GM23338 (cell line): ENCODE data around the gene BAG5. TPM values are rescaled to one million over a fixed set of nuclear protein-coding genes. Genes with fewer than 3 reads are reported as not detected.

Experiments
- ATAC-seq: fragments of 200-7000 bp; cut with Tn5 transposase; 3 replicates; pipeline ENCODE4 v1.9.1; 2020
- DNase-seq: peaks from one replicate; pipeline ENCODE4 v3.0.0-alpha.2; 2015; ENCODE audit warnings: low spot score
- H2AFZ ChIP-seq: fragments of 200-600 bp; sonication (generic); 2 replicates; pipeline ENCODE4 v1.8.0; 2016; ENCODE audit warnings: antibody characterized with exemption, mild to moderate bottlenecking, moderate library complexity
- H3F3A ChIP-seq: fragments of 200-600 bp; sonication (generic); replicated peaks from 2 replicates; pipeline ENCODE4 v1.8.0; 2017; ENCODE audit warnings: antibody characterized with exemption, mixed run types, low read depth
- H3K27ac ChIP-seq: fragments of 200-600 bp; sonication (generic); 2 replicates; pipeline ENCODE4 v1.6.1; 2016; ENCODE audit warnings: low read depth
- H3K27me3 ChIP-seq: fragments of 200-600 bp; sonication (generic); 2 replicates; pipeline ENCODE4 v1.8.0; 2016; ENCODE audit warnings: mild to moderate bottlenecking, mixed run types, moderate library complexity; ENCODE audit not compliant: insufficient read depth
- H3K36me3 ChIP-seq: fragments of 200-600 bp; sonication (generic); 2 replicates; pipeline ENCODE4 v1.8.0; 2016; ENCODE audit warnings: mild to moderate bottlenecking; ENCODE audit not compliant: insufficient read depth
- H3K4me1 ChIP-seq: fragments of 200-600 bp; sonication (generic); 2 replicates; pipeline ENCODE4 v1.8.0; 2016; ENCODE audit warnings: mild to moderate bottlenecking, moderate library complexity; ENCODE audit not compliant: insufficient read depth
- H3K4me2 ChIP-seq: fragments of 200-600 bp; sonication (generic); 2 replicates; pipeline ENCODE4 v1.7.1; 2017; ENCODE audit warnings: mixed run types
- H3K4me3 ChIP-seq: fragments of 200-600 bp; sonication (generic); 2 replicates; pipeline ENCODE4 v1.6.1; 2016; ENCODE audit warnings: mixed run types
- H3K79me2 ChIP-seq: fragments of 200-600 bp; sonication (generic); replicated peaks from 2 replicates; pipeline ENCODE4 v1.8.0; 2017; ENCODE audit warnings: mild to moderate bottlenecking; ENCODE audit not compliant: insufficient read depth
- H3K9me2 ChIP-seq: fragments of 200-600 bp; sonication (generic); 2 replicates; pipeline ENCODE4 v1.8.0; 2017; ENCODE audit not compliant: insufficient read depth
- H4K20me1 ChIP-seq: fragments of 200-600 bp; sonication (generic); replicated peaks from 2 replicates; pipeline ENCODE4 v1.8.0; 2017; ENCODE audit warnings: mild to moderate bottlenecking; ENCODE audit not compliant: insufficient read depth
- H3K27ac Mint-ChIP-seq: 2 replicates; pipeline ENCODE4 v1.8.0; 2020; ENCODE audit warnings: inconsistent platforms, mild to moderate bottlenecking, moderate library complexity, mixed read lengths
- H3K27me3 Mint-ChIP-seq: 3 replicates; pipeline ENCODE4 v1.8.0; 2022; ENCODE audit warnings: low read depth, mild to moderate bottlenecking, moderate library complexity, mixed read lengths, inconsistent platforms; ENCODE audit not compliant: insufficient read depth, poor library complexity
- H3K36me3 Mint-ChIP-seq: 3 replicates; pipeline ENCODE4 v1.8.0; 2021; ENCODE audit warnings: low read depth, mild to moderate bottlenecking, inconsistent platforms, moderate library complexity, mixed read lengths
- H3K4me1 Mint-ChIP-seq: 3 replicates; pipeline ENCODE4 v1.8.0; 2020; ENCODE audit warnings: mild to moderate bottlenecking, inconsistent platforms, mixed read lengths
- H3K4me3 Mint-ChIP-seq: 3 replicates; pipeline ENCODE4 v1.8.0; 2021; ENCODE audit warnings: moderate library complexity, mild to moderate bottlenecking, inconsistent platforms, mixed read lengths
- H3K9me3 Mint-ChIP-seq: 3 replicates; pipeline ENCODE4 v1.8.0; 2020; ENCODE audit warnings: moderate library complexity, mild to moderate bottlenecking, inconsistent platforms, mixed read lengths
- CREB1 ChIP-seq: fragments of 250-450 bp; sonication (Bioruptor Pico); IDR thresholded peaks from 2 replicates; pipeline ENCODE4 v1.5.0; 2020; ENCODE audit warnings: low read depth, mild to moderate bottlenecking, moderate library complexity
- EZH2 ChIP-seq: fragments of 200-600 bp; sonication (generic); IDR thresholded peaks from one replicate; pipeline ENCODE4 v1.8.0; 2017; ENCODE audit warnings: antibody characterized with exemption, mild to moderate bottlenecking, low read depth; ENCODE audit not compliant: unreplicated experiment
- EZH2phosphoT487 ChIP-seq: fragments of 200-600 bp; sonication (generic); IDR thresholded peaks from one replicate; pipeline ENCODE4 v1.8.1; 2018; ENCODE audit warnings: antibody characterized with exemption; ENCODE audit not compliant: unreplicated experiment
- JUNB ChIP-seq: IDR thresholded peaks from one replicate; pipeline ENCODE4 v1.6.1; 2016; ENCODE audit warnings: antibody characterized with exemption; ENCODE audit not compliant: unreplicated experiment
- NANOG ChIP-seq: IDR thresholded peaks from 2 replicates; pipeline ENCODE4 v1.6.1; 2016; ENCODE audit warnings: antibody characterized with exemption, borderline replicate concordance
- POLR2AphosphoS5 ChIP-seq: IDR thresholded peaks from 2 replicates; pipeline ENCODE4 v1.6.1; 2016; ENCODE audit warnings: antibody characterized with exemption, low read depth
- STAT1 ChIP-seq: IDR thresholded peaks from one replicate; pipeline ENCODE4 v1.6.1; 2016; ENCODE audit warnings: antibody characterized with exemption; ENCODE audit not compliant: unreplicated experiment
- ZNF114 ChIP-seq: fragments of 250-450 bp; sonication (Bioruptor Pico); IDR thresholded peaks from 2 replicates; pipeline ENCODE4 v1.5.0; 2020; ENCODE audit warnings: mild to moderate bottlenecking, moderate library complexity
- ZNF331 ChIP-seq: fragments of 250-450 bp; sonication (Bioruptor Pico); IDR thresholded peaks from 2 replicates; pipeline ENCODE4 v1.5.0; 2020; ENCODE audit warnings: low read depth, mild to moderate bottlenecking, moderate library complexity
- polyA plus RNA-seq: library from polyadenylated mRNA; unstranded; fragments of >200 nt; fragmentation: Nextera tagmentation; extraction: Ambion mirVana; gene quantifications from 2 replicates; pipeline ENCODE4 v1.2.1, GENCODE V29; 2016
- total RNA-seq: library from RNA; depleted of rRNA; stranded (reverse); fragments of >200 nt; shearing (Covaris generic); gene quantifications from 2 replicates; pipeline ENCODE4 v1.2.3, GENCODE V29; 2014
- TF ChIP-seq, protein P1 (sequence below): fragments of 250-450 bp; sonication (Bioruptor Pico); IDR thresholded peaks from 2 replicates; pipeline ENCODE4 v1.5.0; 2020; ENCODE audit warnings: mild to moderate bottlenecking, moderate library complexity
- TF ChIP-seq, protein P2 (sequence below): IDR thresholded peaks from 2 replicates; pipeline ENCODE4 v1.6.1; 2016; ENCODE audit warnings: antibody characterized with exemption

Gene BAG5
- total and polyA plus RNA-seq, 2 experiments from 2014 or later: 21.1 to 29.2 TPM

DNA sequence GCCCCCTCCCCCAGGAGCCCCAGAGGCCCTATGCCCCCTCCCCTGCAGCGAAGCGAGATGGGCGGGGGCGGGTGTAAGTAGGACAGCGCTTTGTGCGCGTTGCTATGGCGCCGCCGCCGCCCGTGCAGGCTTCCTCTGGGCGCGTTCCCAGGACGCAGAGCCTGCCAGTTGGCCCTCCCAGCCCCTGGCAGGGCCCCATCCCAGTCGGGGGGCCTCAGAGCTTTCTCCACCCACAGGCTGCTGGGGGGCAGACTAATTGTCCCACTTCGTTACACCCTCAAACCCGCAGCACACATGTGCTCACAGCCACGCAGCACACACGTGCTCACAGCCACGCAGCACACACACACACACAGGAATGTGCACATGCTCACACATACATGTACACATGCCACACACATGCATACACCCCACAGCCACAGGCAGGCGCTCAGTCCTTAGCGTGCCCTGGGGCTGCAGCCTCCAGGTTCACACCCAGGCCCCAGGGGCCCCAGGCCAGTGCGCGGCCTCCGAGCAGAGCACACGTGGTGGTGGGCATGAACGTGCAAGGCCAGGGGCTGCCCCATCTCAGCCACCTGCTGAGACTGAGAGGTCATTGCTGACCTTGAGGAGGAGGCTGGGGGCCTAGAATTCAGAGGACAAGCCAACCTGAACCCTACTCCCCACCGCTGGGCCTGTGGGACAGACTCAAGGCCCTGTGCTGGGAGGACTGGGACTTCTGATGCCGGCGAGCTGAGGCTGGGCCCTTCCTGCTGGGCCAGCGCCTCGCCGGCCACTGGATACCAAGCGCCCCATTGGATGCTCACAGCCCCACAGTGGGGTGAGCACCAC is 17.9 kb downstream of the BAG5 start:
- no peak overlapping the region for H3K27ac ChIP-seq
- peaks cover 9% of the 10 kb centered on the region; the same call in 1 of the 3 replicates for H3K4me1 Mint-ChIP-seq

DNA sequence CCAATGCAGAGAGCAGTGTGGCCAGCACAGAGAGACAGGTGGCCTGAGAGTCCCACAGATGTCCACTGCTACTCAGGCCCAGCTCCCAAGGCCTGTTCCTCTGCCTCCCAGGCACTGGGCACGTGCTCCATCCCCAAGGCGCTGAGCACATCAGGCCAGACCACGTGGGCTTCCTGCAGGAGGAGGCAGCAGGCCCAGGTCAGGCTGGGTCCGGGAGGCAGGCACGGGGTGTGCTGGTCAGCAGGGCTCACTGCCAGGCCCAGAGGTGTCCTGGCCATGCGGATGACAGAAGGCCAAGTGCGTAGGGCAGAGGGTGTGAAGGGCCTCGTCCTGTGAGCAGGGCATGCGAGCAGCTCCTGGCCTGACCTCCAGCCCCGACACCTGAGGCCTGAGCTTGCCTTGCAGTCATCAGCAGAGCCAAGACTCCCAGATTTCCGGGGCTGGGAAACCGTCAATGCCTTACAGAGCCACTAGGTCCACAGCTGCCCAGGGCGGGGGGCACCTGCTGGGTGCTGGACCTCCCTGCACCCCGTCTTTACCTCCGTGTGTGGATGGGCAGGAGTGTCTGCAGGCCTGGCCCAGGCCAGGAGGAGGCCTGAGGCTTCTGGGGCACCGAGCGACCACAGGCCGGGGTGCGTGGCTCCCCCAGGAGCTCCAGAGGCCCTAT is 18.6 kb downstream of the BAG5 start:
- Histone ChIP-seq H3K4me2 (peak overlapping the region; percentile 84; the same call in 1 of the 2 replicates), H3K27me3 (no peaks in the 10 kb centered on the region; the same call in 1 of the 2 replicates), H3K27ac (peak overlapping the region; percentile 94; the same call in 1 of the 2 replicates), H3K36me3 (no peaks in the 10 kb centered on the region), H4K20me1 (no peaks in the 10 kb centered on the region), H3K4me3 (no peak overlapping the region), H3K79me2 (no peaks in the 10 kb centered on the region), H2AFZ (no peak overlapping the region), H3F3A (0 out of 2 replicates have a peak, but pooled peaks cover 3% of the 10 kb centered on the region), H3K4me1 (peaks cover 18% of the 10 kb centered on the region), H3K9me2 (no peaks in the 10 kb centered on the region)
- no peaks in the 10 kb centered on the region for H3K36me3 Mint-ChIP-seq
- no peaks in the 10 kb centered on the region for H3K9me3 Mint-ChIP-seq
- no peak overlapping the region for H3K4me3 Mint-ChIP-seq
- ATAC-seq (no peak), DNase-seq (no peak)
- peaks cover 12% of the 10 kb centered on the region; the same call in 2 of the 3 replicates for H3K4me1 Mint-ChIP-seq
- H3K27ac Mint-ChIP-seq: no peak overlapping the region
- H3K27me3 Mint-ChIP-seq: peaks cover 16% of the 10 kb centered on the region
- TF ChIP-seq, protein P1, sequence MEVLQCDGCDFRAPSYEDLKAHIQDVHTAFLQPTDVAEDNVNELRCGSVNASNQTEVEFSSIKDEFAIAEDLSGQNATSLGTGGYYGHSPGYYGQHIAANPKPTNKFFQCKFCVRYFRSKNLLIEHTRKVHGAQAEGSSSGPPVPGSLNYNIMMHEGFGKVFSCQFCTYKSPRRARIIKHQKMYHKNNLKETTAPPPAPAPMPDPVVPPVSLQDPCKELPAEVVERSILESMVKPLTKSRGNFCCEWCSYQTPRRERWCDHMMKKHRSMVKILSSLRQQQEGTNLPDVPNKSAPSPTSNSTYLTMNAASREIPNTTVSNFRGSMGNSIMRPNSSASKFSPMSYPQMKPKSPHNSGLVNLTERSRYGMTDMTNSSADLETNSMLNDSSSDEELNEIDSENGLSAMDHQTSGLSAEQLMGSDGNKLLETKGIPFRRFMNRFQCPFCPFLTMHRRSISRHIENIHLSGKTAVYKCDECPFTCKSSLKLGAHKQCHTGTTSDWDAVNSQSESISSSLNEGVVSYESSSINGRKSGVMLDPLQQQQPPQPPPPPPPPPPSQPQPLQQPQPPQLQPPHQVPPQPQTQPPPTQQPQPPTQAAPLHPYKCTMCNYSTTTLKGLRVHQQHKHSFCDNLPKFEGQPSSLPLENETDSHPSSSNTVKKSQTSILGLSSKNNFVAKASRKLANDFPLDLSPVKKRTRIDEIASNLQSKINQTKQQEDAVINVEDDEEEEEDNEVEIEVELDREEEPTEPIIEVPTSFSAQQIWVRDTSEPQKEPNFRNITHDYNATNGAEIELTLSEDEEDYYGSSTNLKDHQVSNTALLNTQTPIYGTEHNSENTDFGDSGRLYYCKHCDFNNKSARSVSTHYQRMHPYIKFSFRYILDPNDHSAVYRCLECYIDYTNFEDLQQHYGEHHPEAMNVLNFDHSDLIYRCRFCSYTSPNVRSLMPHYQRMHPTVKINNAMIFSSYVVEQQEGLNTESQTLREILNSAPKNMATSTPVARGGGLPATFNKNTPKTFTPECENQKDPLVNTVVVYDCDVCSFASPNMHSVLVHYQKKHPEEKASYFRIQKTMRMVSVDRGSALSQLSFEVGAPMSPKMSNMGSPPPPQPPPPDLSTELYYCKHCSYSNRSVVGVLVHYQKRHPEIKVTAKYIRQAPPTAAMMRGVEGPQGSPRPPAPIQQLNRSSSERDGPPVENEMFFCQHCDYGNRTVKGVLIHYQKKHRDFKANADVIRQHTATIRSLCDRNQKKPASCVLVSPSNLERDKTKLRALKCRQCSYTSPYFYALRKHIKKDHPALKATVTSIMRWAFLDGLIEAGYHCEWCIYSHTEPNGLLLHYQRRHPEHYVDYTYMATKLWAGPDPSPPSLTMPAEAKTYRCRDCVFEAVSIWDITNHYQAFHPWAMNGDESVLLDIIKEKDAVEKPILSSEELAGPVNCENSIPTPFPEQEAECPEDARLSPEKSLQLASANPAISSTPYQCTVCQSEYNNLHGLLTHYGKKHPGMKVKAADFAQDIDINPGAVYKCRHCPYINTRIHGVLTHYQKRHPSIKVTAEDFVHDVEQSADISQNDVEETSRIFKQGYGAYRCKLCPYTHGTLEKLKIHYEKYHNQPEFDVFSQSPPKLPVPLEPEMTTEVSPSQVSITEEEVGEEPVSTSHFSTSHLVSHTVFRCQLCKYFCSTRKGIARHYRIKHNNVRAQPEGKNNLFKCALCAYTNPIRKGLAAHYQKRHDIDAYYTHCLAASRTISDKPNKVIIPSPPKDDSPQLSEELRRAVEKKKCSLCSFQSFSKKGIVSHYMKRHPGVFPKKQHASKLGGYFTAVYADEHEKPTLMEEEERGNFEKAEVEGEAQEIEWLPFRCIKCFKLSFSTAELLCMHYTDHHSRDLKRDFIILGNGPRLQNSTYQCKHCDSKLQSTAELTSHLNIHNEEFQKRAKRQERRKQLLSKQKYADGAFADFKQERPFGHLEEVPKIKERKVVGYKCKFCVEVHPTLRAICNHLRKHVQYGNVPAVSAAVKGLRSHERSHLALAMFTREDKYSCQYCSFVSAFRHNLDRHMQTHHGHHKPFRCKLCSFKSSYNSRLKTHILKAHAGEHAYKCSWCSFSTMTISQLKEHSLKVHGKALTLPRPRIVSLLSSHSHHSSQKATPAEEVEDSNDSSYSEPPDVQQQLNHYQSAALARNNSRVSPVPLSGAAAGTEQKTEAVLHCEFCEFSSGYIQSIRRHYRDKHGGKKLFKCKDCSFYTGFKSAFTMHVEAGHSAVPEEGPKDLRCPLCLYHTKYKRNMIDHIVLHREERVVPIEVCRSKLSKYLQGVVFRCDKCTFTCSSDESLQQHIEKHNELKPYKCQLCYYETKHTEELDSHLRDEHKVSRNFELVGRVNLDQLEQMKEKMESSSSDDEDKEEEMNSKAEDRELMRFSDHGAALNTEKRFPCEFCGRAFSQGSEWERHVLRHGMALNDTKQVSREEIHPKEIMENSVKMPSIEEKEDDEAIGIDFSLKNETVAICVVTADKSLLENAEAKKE: no peak
- TF ChIP-seq, protein P2, sequence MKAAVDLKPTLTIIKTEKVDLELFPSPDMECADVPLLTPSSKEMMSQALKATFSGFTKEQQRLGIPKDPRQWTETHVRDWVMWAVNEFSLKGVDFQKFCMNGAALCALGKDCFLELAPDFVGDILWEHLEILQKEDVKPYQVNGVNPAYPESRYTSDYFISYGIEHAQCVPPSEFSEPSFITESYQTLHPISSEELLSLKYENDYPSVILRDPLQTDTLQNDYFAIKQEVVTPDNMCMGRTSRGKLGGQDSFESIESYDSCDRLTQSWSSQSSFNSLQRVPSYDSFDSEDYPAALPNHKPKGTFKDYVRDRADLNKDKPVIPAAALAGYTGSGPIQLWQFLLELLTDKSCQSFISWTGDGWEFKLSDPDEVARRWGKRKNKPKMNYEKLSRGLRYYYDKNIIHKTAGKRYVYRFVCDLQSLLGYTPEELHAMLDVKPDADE: no peak
- TF ChIP-seq ZNF114 (CRISPR knock-in tag) (no peak), STAT1 (no peak), NANOG (no peak), CREB1 (CRISPR knock-in tag) (no peak), JUNB (no peak), ZNF331 (CRISPR knock-in tag) (no peak)

More for the DNA sequence above, 17.9 kb downstream of the BAG5 start:
- DNase-seq: peak; percentile 44
- H3K27me3 Mint-ChIP-seq: peaks cover 15% of the 10 kb centered on the region
- Histone ChIP-seq H3K9me2 (no peaks in the 10 kb centered on the region), H3K36me3 (no peaks in the 10 kb centered on the region), H3K4me2 (no peak overlapping the region), H3K79me2 (no peaks in the 10 kb centered on the region), H3K27me3 (no peaks in the 10 kb centered on the region; the same call in 1 of the 2 replicates), H3K4me1 (peaks cover 18% of the 10 kb centered on the region), H2AFZ (no peak overlapping the region), H3K4me3 (no peak overlapping the region), H3F3A (0 out of 2 replicates have a peak, but pooled peaks cover 3% of the 10 kb centered on the region), H4K20me1 (no peaks in the 10 kb centered on the region)
- H3K36me3 Mint-ChIP-seq: no peaks in the 10 kb centered on the region
- no peak for ATAC-seq
- H3K4me3 Mint-ChIP-seq: no peak overlapping the region
- H3K9me3 Mint-ChIP-seq: no peaks in the 10 kb centered on the region
- no peak for TF ChIP-seq EZH2phosphoT487
- TF ChIP-seq, protein P2: no peak
- TF ChIP-seq JUNB: no peak
- no peak for TF ChIP-seq ZNF114 (CRISPR knock-in tag)
- no peak for TF ChIP-seq POLR2AphosphoS5
- no peak for TF ChIP-seq EZH2
- H3K27ac Mint-ChIP-seq: no peak overlapping the region
